Measurements from ENCODE around the gene FGF6. TPM values are rescaled to one million over a fixed set of nuclear protein-coding genes. Genes with fewer than 3 reads are reported as not detected.

FGF6 gene
- total RNA-seq, 1 donor from 2014 or later, result not detected

DNA sequence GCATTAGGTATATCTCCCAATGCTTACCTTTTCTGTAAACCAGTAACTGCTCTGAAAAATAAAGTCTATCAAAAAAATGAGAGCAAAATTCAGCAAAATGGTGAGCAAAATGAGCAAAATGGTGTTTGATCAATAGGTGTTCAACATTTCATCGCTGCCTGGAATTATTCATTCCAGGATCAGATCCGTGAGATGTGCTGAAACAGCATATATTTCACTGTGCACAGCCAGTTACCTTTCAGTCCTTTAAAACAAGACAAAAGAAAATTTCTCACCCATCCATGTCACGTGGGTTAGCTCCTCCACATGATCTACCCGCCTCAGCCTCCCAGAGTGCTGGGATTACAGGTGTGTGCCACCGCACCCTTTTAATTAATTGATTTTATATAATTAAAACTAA, 58.0 kb downstream of the FGF6 start:
- intact Hi-C loops (cut with DNase I), result no loop called here
- DNase-seq (ENCODE audit: missing footprints), result no peak
- ATAC-seq, result no peak

DNA sequence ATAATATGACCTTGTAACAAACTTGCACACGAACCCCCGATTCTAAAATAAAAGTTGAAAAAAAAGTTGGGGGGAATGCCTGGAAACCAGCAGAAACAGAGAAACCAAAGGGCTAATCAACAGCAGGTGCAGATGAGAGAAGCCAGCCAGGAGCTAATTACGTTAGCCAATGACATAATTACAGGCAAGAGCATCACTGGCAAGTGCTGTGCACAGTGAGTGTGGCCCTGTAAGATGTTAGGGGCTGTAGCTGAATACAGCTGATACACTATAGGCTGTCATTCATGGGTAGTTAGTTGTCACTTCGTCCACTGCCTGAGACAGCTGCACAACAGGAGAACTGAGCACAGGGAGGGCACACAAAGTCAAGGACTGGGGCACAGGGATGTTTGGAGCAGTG, 58.8 kb downstream of the FGF6 start:
- ATAC-seq (no peak), DNase-seq (ENCODE audit: missing footprints) (no peak)
- intact Hi-C loops (cut with DNase I), result no loop called here

Other genes starting within 250 kb of the FGF6 start
- 214 TPM for gene CCND2, start 172.1 kb downstream of the FGF6 start, total RNA-seq
- gene TIGAR, start 124.6 kb downstream of the FGF6 start, total RNA-seq, result 16.5 TPM
- gene FGF23, start 66.1 kb downstream of the FGF6 start, total RNA-seq, result not detected
- gene RAD51AP1, start 93.1 kb upstream of the FGF6 start, total RNA-seq, result 1.5 TPM
- gene DYRK4, start 116.4 kb upstream of the FGF6 start, total RNA-seq, result 22.7 TPM
- gene AKAP3, start 203.2 kb upstream of the FGF6 start, total RNA-seq, result 2.5 TPM
- gene NDUFA9, start 203.3 kb upstream of the FGF6 start, total RNA-seq, result 343 TPM

Data from Right ventricle myocardium inferior (tissue), 1 donor.